IMR-90 (cell line): ENCODE data around the gene KRTAP9-4. TPM values are rescaled to one million over a fixed set of nuclear protein-coding genes. Genes with fewer than 3 reads are reported as not detected.
A peak's percentile ranks its signal among the peaks of the same experiment; 100 is the strongest.

Experiments
- ATAC-seq: fragments of 200-7000 bp; cut with Tn5 transposase; 2 replicates; pipeline ENCODE4 v1.9.1; 2020; ENCODE audit warnings: low read depth, mild to moderate bottlenecking, moderate library complexity
- BruUV-seq: library from RNA; stranded (reverse); fragments of 400-500 nt; replicated peaks from 2 replicates; lab custom pipeline; 2021; lab: Mats Ljungman, UMichigan
- CTCF ChIA-PET: fragments of 300-600 bp; formaldehyde crosslinking; extraction: SDS; loops from one replicate; lab custom pipeline; 2021; ENCODE audit warnings: antibody characterized with exemption; lab: Yijun Ruan, JAX
- POLR2A ChIA-PET: fragments of 300-600 bp; sonication (Branson Sonifier 250); formaldehyde crosslinking; loops from one replicate; lab custom pipeline; 2022; ENCODE audit warnings: antibody characterized with exemption; ENCODE audit not compliant: unreplicated experiment; lab: Charles Lee
- DNase-seq: peaks from one replicate; pipeline ENCODE4 v3.0.0; 2013
- H2AFZ ChIP-seq: replicated peaks from 2 replicates; pipeline ENCODE3; 2013; ENCODE audit warnings: low read length, mild to moderate bottlenecking; ENCODE audit not compliant: poor library complexity
- H2AK5ac ChIP-seq: 2 replicates; pipeline ENCODE4 v1.6.1; 2013; ENCODE audit warnings: low read depth, low read length, inconsistent platforms
- H2AK9ac ChIP-seq: replicated peaks from 2 replicates; pipeline ENCODE3; 2013; ENCODE audit warnings: mild to moderate bottlenecking, low read depth, low read length, moderate library complexity; ENCODE audit not compliant: poor library complexity
- H2BK120ac ChIP-seq: 2 replicates; pipeline ENCODE4 v1.6.1; 2013; ENCODE audit warnings: low read depth, low read length, inconsistent platforms
- H2BK15ac ChIP-seq: 3 replicates; pipeline ENCODE4 v1.6.1; 2013; ENCODE audit warnings: low read depth, low read length, inconsistent platforms
- H2BK20ac ChIP-seq: 2 replicates; pipeline ENCODE4 v1.6.1; 2013; ENCODE audit warnings: low read depth, mild to moderate bottlenecking, inconsistent platforms, low read length, moderate library complexity
- H2BK5ac ChIP-seq: 2 replicates; pipeline ENCODE4 v1.6.1; 2013; ENCODE audit warnings: mild to moderate bottlenecking, low read depth, low read length, inconsistent platforms; ENCODE audit not compliant: poor library complexity, severe bottlenecking
- H3K14ac ChIP-seq: replicated peaks from 2 replicates; pipeline ENCODE4 v1.6.1; 2013; ENCODE audit warnings: low read depth, low read length, inconsistent platforms
- H3K18ac ChIP-seq: 2 replicates; pipeline ENCODE4 v1.6.1; 2013; ENCODE audit warnings: low read depth, low read length, control low read depth
- H3K23ac ChIP-seq: 2 replicates; pipeline ENCODE4 v1.6.1; 2013; ENCODE audit warnings: low read depth, low read length, inconsistent platforms
- H3K27ac ChIP-seq: 2 replicates; pipeline ENCODE4 v1.5.1; 2013; ENCODE audit warnings: mild to moderate bottlenecking, control low read depth, low read length; ENCODE audit not compliant: insufficient read depth
- H3K27me3 ChIP-seq: 2 replicates; pipeline ENCODE4 v1.6.1; 2013; ENCODE audit warnings: low read length; ENCODE audit not compliant: control insufficient read depth, insufficient read depth
- H3K36me3 ChIP-seq: 2 replicates; pipeline ENCODE4 v1.6.1; 2013; ENCODE audit warnings: low read length, mixed read lengths; ENCODE audit not compliant: control insufficient read depth, insufficient read depth
- H3K4ac ChIP-seq: 2 replicates; pipeline ENCODE4 v1.6.1; 2013; ENCODE audit warnings: low read depth, low read length, inconsistent platforms
- H3K4me1 ChIP-seq: 2 replicates; pipeline ENCODE4 v1.6.1; 2013; ENCODE audit warnings: low read length, mixed read lengths; ENCODE audit not compliant: control insufficient read depth, insufficient read depth
- H3K4me2 ChIP-seq: 2 replicates; pipeline ENCODE4 v1.6.1; 2013; ENCODE audit warnings: low read depth, mild to moderate bottlenecking, control low read depth, low read length, moderate library complexity
- H3K4me3 ChIP-seq: 2 replicates; pipeline ENCODE4 v1.5.1; 2013; ENCODE audit warnings: low read depth, mild to moderate bottlenecking, control low read depth, low read length, moderate library complexity; ENCODE audit not compliant: insufficient read depth
- H3K56ac ChIP-seq: 2 replicates; pipeline ENCODE4 v1.6.1; 2013; ENCODE audit warnings: low read length, inconsistent platforms; ENCODE audit not compliant: insufficient read depth; ENCODE audit errors: extremely low read depth
- H3K79me1 ChIP-seq, 2 experiments: 2 replicates each; pipeline ENCODE4 v1.6.1; 2013; ENCODE audit warnings: low read length in 2 of 2, inconsistent platforms in 1 of 2, low read depth in 1 of 2
- H3K9ac ChIP-seq: 2 replicates; pipeline ENCODE4 v1.6.1; 2013; ENCODE audit warnings: low read depth, low read length, control low read depth
- H3K9me1 ChIP-seq: 2 replicates; pipeline ENCODE4 v1.6.1; 2013; ENCODE audit warnings: low read length, inconsistent platforms; ENCODE audit not compliant: insufficient read depth
- H3K9me3 ChIP-seq: 2 replicates; pipeline ENCODE4 v1.6.1; 2013; ENCODE audit warnings: low read length; ENCODE audit not compliant: control insufficient read depth, insufficient read depth
- H4K20me1 ChIP-seq: 2 replicates; pipeline ENCODE4 v1.6.1; 2013; ENCODE audit warnings: low read length, inconsistent platforms; ENCODE audit not compliant: insufficient read depth
- H4K5ac ChIP-seq: 2 replicates; pipeline ENCODE4 v1.6.1; 2013; ENCODE audit warnings: mild to moderate bottlenecking, low read depth, low read length, control low read depth
- H4K8ac ChIP-seq, 2 experiments: 2 replicates each; pipeline ENCODE4 v1.6.1; 2013; ENCODE audit warnings: low read depth in 2 of 2, low read length in 2 of 2, control low read depth in 1 of 2, inconsistent platforms in 1 of 2
- H4K91ac ChIP-seq: 2 replicates; pipeline ENCODE4 v1.6.1; 2013; ENCODE audit warnings: low read depth, low read length, inconsistent platforms; ENCODE audit not compliant: insufficient read depth
- CEBPB ChIP-seq: IDR thresholded peaks from 2 replicates; pipeline ENCODE4 v1.6.1; 2012; ENCODE audit warnings: low read depth, low read length, improper control_type of control experiment
- CTCF ChIP-seq: conservative IDR thresholded peaks from 2 replicates; pipeline ENCODE4 v1.5.1; 2012; ENCODE audit warnings: mild to moderate bottlenecking, low read depth, low read length, improper control_type of control experiment
- ELK1 ChIP-seq: fragments of 150-350 bp; IDR thresholded peaks from 2 replicates; pipeline ENCODE4 v1.6.1; 2016; ENCODE audit warnings: low read depth, mild to moderate bottlenecking, low read length, moderate library complexity, borderline replicate concordance
- FOS ChIP-seq: fragments of 150-350 bp; IDR thresholded peaks from 2 replicates; pipeline ENCODE4 v1.6.1; 2016; ENCODE audit warnings: low read depth, low read length
- MAFK ChIP-seq: IDR thresholded peaks from 2 replicates; pipeline ENCODE4 v1.6.1; 2012; ENCODE audit warnings: low read depth, low read length, improper control_type of control experiment
- MAZ ChIP-seq: IDR thresholded peaks from 2 replicates; pipeline ENCODE4 v1.6.1; 2012; ENCODE audit warnings: low read depth, mild to moderate bottlenecking, low read length, improper control_type of control experiment, moderate library complexity, borderline replicate concordance
- MXI1 ChIP-seq: IDR thresholded peaks from 2 replicates; pipeline ENCODE4 v1.6.1; 2012; ENCODE audit warnings: low read depth, mild to moderate bottlenecking, low read length, moderate library complexity, borderline replicate concordance
- NFE2L2 ChIP-seq: fragments of 150-350 bp; IDR thresholded peaks from 2 replicates; pipeline ENCODE4 v1.6.1; 2016; ENCODE audit warnings: low read depth, mild to moderate bottlenecking, low read length
- RAD21 ChIP-seq: IDR thresholded peaks from 2 replicates; pipeline ENCODE4 v1.6.1; 2012; ENCODE audit warnings: low read length, improper control_type of control experiment
- RCOR1 ChIP-seq: IDR thresholded peaks from 2 replicates; pipeline ENCODE4 v1.6.1; 2012; ENCODE audit warnings: mild to moderate bottlenecking, low read length, improper control_type of control experiment; ENCODE audit not compliant: insufficient replicate concordance
- RFX5 ChIP-seq: IDR thresholded peaks from 2 replicates; pipeline ENCODE4 v1.8.0; 2012; ENCODE audit warnings: low read depth, mild to moderate bottlenecking, low read length, moderate library complexity
- SMC3 ChIP-seq: fragments of 150-350 bp; IDR thresholded peaks from 2 replicates; pipeline ENCODE4 v1.6.1; 2016; ENCODE audit warnings: low read depth, mild to moderate bottlenecking, antibody characterized with exemption, low read length, moderate library complexity
- USF2 ChIP-seq: fragments of 150-350 bp; IDR thresholded peaks from 2 replicates; pipeline ENCODE4 v1.6.1; 2017; ENCODE audit warnings: mild to moderate bottlenecking, antibody characterized with exemption, low read length, low read depth
- WGBS, 2 experiments: methylation state at CpG; one replicate each; pipeline versions ENCODE4 v1.1.5 to v1.1.7; 2013; ENCODE audit warnings: missing lambda C conversion rate in 2 of 2; ENCODE audit not compliant: insufficient read length in 1 of 2; ENCODE audit errors: extremely low coverage in 2 of 2; 5-methylcytosine and 5-hydroxymethylcytosine counted together
- dilution Hi-C: fragments of 300-500 bp; cut with HindIII; formaldehyde crosslinking; loops from one replicate; pipeline ENCODE4 v1.14.3; 2018; ENCODE audit warnings: low sequenced_read_pairs; ENCODE audit not compliant: unreplicated experiment
- in situ Hi-C: fragments of 300-500 bp; cut with MboI; formaldehyde crosslinking; loops from 3 replicates; pipeline ENCODE4 v1.14.3; 2019; ENCODE audit warnings: low sequenced_read_pairs, inconsistent platforms, mixed read lengths
- intact Hi-C: fragments of 100-400 bp; cut with micrococcal nuclease; formaldehyde crosslinking; loops from 2 replicates; pipeline ENCODE4 v1.10.0; 2022
- polyA plus RNA-seq, 3 experiments: library from polyadenylated mRNA; depleted of rRNA; stranded (reverse); fragments of >200 nt; gene quantifications; 2 replicates each; pipeline ENCODE4 v1.2.3, GENCODE V29; 2012; ENCODE audit warnings: low replicate concordance in 1 of 3
- total RNA-seq: library from RNA; depleted of rRNA; stranded (reverse); fragments of >200 nt; gene quantifications from 2 replicates; pipeline ENCODE4 v1.2.3, GENCODE V29; 2012

Gene KRTAP9-4
- total and polyA plus RNA-seq, 2 of the 4 experiments (the other 2 are of a cell fraction), result not detected

- Histone ChIP-seq H3K9ac (no peak overlapping the region), H3K14ac (no peak overlapping the region), H4K8ac (no peak overlapping the region), H2BK5ac (no peak overlapping the region), H3K36me3 (no peaks in the 10 kb centered on the region), H3K9me1 (no peaks in the 10 kb centered on the region), H2AK9ac (no peak overlapping the region), H4K20me1 (no peaks in the 10 kb centered on the region), H2AFZ (no peak overlapping the region), H3K4me2 (no peak overlapping the region), H2BK20ac (no peak overlapping the region), H4K5ac (no peak overlapping the region), H3K23ac (no peak overlapping the region), H3K56ac (no peak overlapping the region), H2BK120ac (no peak overlapping the region), H3K27me3 (peaks cover 22% of the 10 kb centered on the region), H3K4ac (no peak overlapping the region), H4K91ac (no peak overlapping the region), H3K9me3 (no peaks in the 10 kb centered on the region), H2BK15ac (no peak overlapping the region), H3K4me3 (no peak overlapping the region), H2AK5ac (no peak overlapping the region), H3K18ac (no peak overlapping the region), H3K79me1 (no peaks in the 10 kb centered on the region), H3K27ac (no peak overlapping the region), H3K4me1 (no peaks in the 10 kb centered on the region)
- ChIA-PET CTCF (no interaction called here), POLR2A (no interaction called here)
- BruUV-seq, result no TSS peak
- TF ChIP-seq MXI1, result no peak
- TF ChIP-seq ELK1, result no peak
- TF ChIP-seq SMC3, result no peak
- no peak for TF ChIP-seq MAZ
- no peak for TF ChIP-seq RAD21
- TF ChIP-seq RFX5, result no peak
- no peak for TF ChIP-seq RCOR1
- TF ChIP-seq USF2, result no peak
- TF ChIP-seq FOS, result no peak
- no peak for TF ChIP-seq CTCF
- TF ChIP-seq CEBPB, result no peak
- TF ChIP-seq MAFK, result no peak
- no peak for TF ChIP-seq NFE2L2
- no CpG with 5 or more reads among the region's 1 CpG for WGBS, 2 experiments
- in situ Hi-C loops, result no loop called here
- DNase-seq (peak; percentile 34), ATAC-seq (no peak)
- dilution Hi-C loops, result no loop called here
- intact Hi-C loops, result no loop called here
Observed at GRCh38 chr17:41254861-41255260, 5.4 kb downstream of the KRTAP9-4 start.
